ENCODE results near the gene HYDIN.

GRCh38 chr16:71229344-71229743 lies 1.2 kb downstream of the HYDIN start:
- no peak for TF ChIP-seq CTCF (IDR thresholded peaks at IDR 0.05)
- no peak for TF ChIP-seq POLR2A (IDR thresholded peaks at IDR 0.05)
